Heart left ventricle (tissue), 16 donors: ENCODE data around the gene NPIPA8. TPM values are rescaled to one million over a fixed set of nuclear protein-coding genes. Genes with fewer than 3 reads are reported as not detected.
"Not testable (repeated sequence)": the region's sequence is repeated elsewhere in the genome, so short reads cannot be mapped to it uniquely, and the experiment has no call there.

Experiments
- ATAC-seq, 4 donors: fragments of 200-7000 bp; cut with Tn5 transposase; one replicate each; pipeline ENCODE4 v1.9.1; 2020 to 2022; ENCODE audit warnings: moderate library complexity in 4 of 4, mild to moderate bottlenecking in 3 of 4, moderate number of reproducible peaks in 1 of 4
- DNase-seq, 5 donors: peaks; one replicate each; pipeline ENCODE4 v3.0.0-alpha.2; 2020
- H3K27ac ChIP-seq, 12 donors: fragments of 200-600 bp; sonication (generic) in 4 of 12; one replicate each; pipeline versions ENCODE4 v1.5.0 to v1.8.0; 2016 to 2022; ENCODE audit warnings: mild to moderate bottlenecking in 2 of 12
- H3K27me3 ChIP-seq, 9 donors: fragments of 200-600 bp; sonication (generic) in 2 of 9; one replicate each; pipeline versions ENCODE4 v1.5.1 to v1.8.0; 2016 to 2022; ENCODE audit warnings: mild to moderate bottlenecking in 3 of 9
- H3K36me3 ChIP-seq, 9 donors: fragments of 200-600 bp; sonication (generic) in 2 of 9; one replicate each; pipeline versions ENCODE4 v1.5.0 to v1.8.0; 2018 to 2022; ENCODE audit warnings: mild to moderate bottlenecking in 2 of 9
- H3K4me1 ChIP-seq, 12 donors: fragments of 200-600 bp; sonication (generic) in 4 of 12; one replicate each; pipeline versions ENCODE4 v1.5.0 to v1.8.0; 2016 to 2022; ENCODE audit warnings: mild to moderate bottlenecking in 3 of 12
- H3K4me3 ChIP-seq, 12 donors: fragments of 200-600 bp; sonication (generic) in 4 of 12; one replicate each; pipeline versions ENCODE4 v1.5.0 to v1.8.0; 2017 to 2022; ENCODE audit warnings: mild to moderate bottlenecking in 9 of 12, moderate library complexity in 4 of 12
- H3K9me3 ChIP-seq, 12 donors: fragments of 200-600 bp; sonication (generic) in 4 of 12; one replicate each; pipeline versions ENCODE4 v1.5.0 to v1.8.0; 2016 to 2022; ENCODE audit warnings: mild to moderate bottlenecking in 1 of 12
- WGBS, 4 donors: extraction: QIAGEN DNeasy Blood & Tissue Kit in 2 of 4; methylation state at CpG; one replicate each; pipeline versions ENCODE4 v1.1.5 to v1.1.7; 2013 to 2018; 5-methylcytosine and 5-hydroxymethylcytosine counted together
- intact Hi-C, 10 donors: fragments of 100-400 bp; cut with DNase I; formaldehyde crosslinking; loops; one replicate each; pipeline versions ENCODE4 v1.11.1 to v1.14.2; 2022
- microRNA-seq, 4 donors: library from miRNA; unstranded; fragments of <30 nt; microRNA quantifications; one replicate each; pipeline versions ENCODE4 to v1.2.0, GENCODE V29; 2017 to 2020
- polyA plus RNA-seq, 2 donors: library from polyadenylated mRNA; stranded (reverse); fragments of 200-250 nt; gene quantifications; one replicate each; pipeline ENCODE4 v1.2.3, GENCODE V29; 2013
- total RNA-seq, 9 donors: library from RNA; depleted of rRNA in 2 of 9; stranded (reverse); fragments of >200 nt in 2 of 9; fragmentation: NEBNext Ultra II Directional in 3 of 9; extraction: Animal tissue kit (Norgen Biotek cat#: 25700) in 3 of 9; gene quantifications; one replicate each; pipeline versions ENCODE4 v1.1.0 to v1.2.4, GENCODE V29; 2016 to 2023
- donor health status: ischemic (EF 13 %, LVEDD 7.1; RV severe dilation, severe dysfunction).
- donor health status: healthy with polysubstance abuse.
- donor health status: DM: no; HTN: yes; CAD: no.
- donor health status: DM: no; HTN: no; CAD: no.
- donor health status: ischemic (EF 25% LVEDD 6.9; RV normal size, moderate dysfunction).
- donor health status: ischemic (EF 25% LVEDD 5.7; RV mildly dilated, moderate dysfunction).
- donor health status: healthy.
- donor health status: DM: yes; HTN: yes; CAD: no.
- donor health status: ischemic (EF 35%, LVEDD 5.7; RV mildly dilated, moderate dysfunction).
- donor health status: nonischemic (EF 11% LVEDD 7.7; RV severe dilation, severe dysfunction).
- donor health status: DM: yes; HTN: yes; CAD: no.
- donor health status: PGD.
- donor health status: ischemic (EF 29% LVEDD 5.4; RV normal size, mild dysfunction).
- donor health status: nonischemic (EF 23%, LVEDD 6.1; RV moderate dilation, normal function).

NPIPA8 gene
- total and polyA plus RNA-seq, 11 donors: 0.19 to 13.9 (median 0.32) TPM; not detected in 4

- H3K27ac ChIP-seq, H3K4me1 ChIP-seq, H3K27me3 ChIP-seq, H3K4me3 ChIP-seq, ATAC-seq, intact Hi-C loops, DNase-seq, H3K9me3 ChIP-seq, H3K36me3 ChIP-seq: not testable (repeated sequence)
- WGBS, 4 donors: no CpG with 5 or more reads among the region's 3 CpGs
Observed at GRCh38 chr16:18280319-18280718, 56.2 kb downstream of the NPIPA8 start.

GRCh38 chr16:18276756-18277155, 59.8 kb downstream of the NPIPA8 start:
- H3K9me3 ChIP-seq, H3K36me3 ChIP-seq, ATAC-seq, H3K4me3 ChIP-seq, H3K4me1 ChIP-seq, H3K27ac ChIP-seq, H3K27me3 ChIP-seq, intact Hi-C loops, DNase-seq: not testable (repeated sequence)
- 59 to 72% (median 60%) methylated on average over 1 of the region's 3 CpGs; no CpG with 5 or more reads in 1 of the 4 donors for WGBS, 4 donors

- DNase-seq, H3K27me3 ChIP-seq, ATAC-seq, H3K36me3 ChIP-seq, H3K9me3 ChIP-seq, H3K27ac ChIP-seq, H3K4me3 ChIP-seq, H3K4me1 ChIP-seq, intact Hi-C loops: not testable (repeated sequence)
- WGBS, 4 donors: 60 to 82% (median 67%) methylated on average over 1 to 2 of the region's 2 CpGs
Observed at GRCh38 chr16:18270171-18270570, 66.4 kb downstream of the NPIPA8 start.

Small RNAs within 50 kb of the gene (microRNA-seq; reads per million reads assigned to microRNA genes)
- gene MIR6511A4 (0 reads per million in 4 donors), gene MIR6770-3 (0 reads per million in 4 donors)

Other genes with a start within 250 kb of the NPIPA8 start
- gene NOMO2, start 225.4 kb upstream of the NPIPA8 start, total RNA-seq: 100 to 1,000 TPM in 8 of 9 donors, 10 to 100 TPM in 1; 94.2 to 248 (median 170) TPM
- 100 to 1,000 TPM; 121 to 146 TPM for gene NOMO2, start 225.4 kb upstream of the NPIPA8 start, polyA plus RNA-seq